GM19099 (cell line): ENCODE results near the gene CDC14A.

Experiments
- POLR2A ChIP-seq: IDR thresholded peaks from 3 replicates; pipeline ENCODE4 v1.6.1; 2011; ENCODE audit warnings: low read depth; ENCODE audit not compliant: insufficient read length; ENCODE audit errors: extremely low read depth

CDC14A gene

GRCh38 chr1:100419072-100419471 lies 66.8 kb downstream of the CDC14A start:
- TF ChIP-seq POLR2A, result no peak

- TF ChIP-seq POLR2A, result no peak
Measured at GRCh38 chr1:100422065-100422464, 69.8 kb downstream of the CDC14A start.

- TF ChIP-seq POLR2A, result no peak
Measured at GRCh38 chr1:100423832-100424337, 71.6 kb downstream of the CDC14A start.

- no peak for TF ChIP-seq POLR2A
Measured at GRCh38 chr1:100428160-100428559, 75.9 kb downstream of the CDC14A start.

GRCh38 chr1:100430325-100430756 lies 78.0 kb downstream of the CDC14A start:
- no peak for TF ChIP-seq POLR2A

GRCh38 chr1:100431954-100432353 lies 79.6 kb downstream of the CDC14A start:
- TF ChIP-seq POLR2A, result no peak

- TF ChIP-seq POLR2A, result no peak
Measured at GRCh38 chr1:100433563-100433962, 81.3 kb downstream of the CDC14A start.

GRCh38 chr1:100434831-100435230 lies 82.5 kb downstream of the CDC14A start:
- TF ChIP-seq POLR2A, result no peak

- no peak for TF ChIP-seq POLR2A
Measured at GRCh38 chr1:100438375-100438774, 86.1 kb downstream of the CDC14A start.

- TF ChIP-seq POLR2A, result no peak
Measured at GRCh38 chr1:100438789-100439188, 86.5 kb downstream of the CDC14A start.

GRCh38 chr1:100440075-100440809 lies 87.9 kb downstream of the CDC14A start:
- TF ChIP-seq POLR2A, result no peak

GRCh38 chr1:100441146-100441545 lies 88.8 kb downstream of the CDC14A start:
- no peak for TF ChIP-seq POLR2A

GRCh38 chr1:100441651-100442050 lies 89.3 kb downstream of the CDC14A start:
- no peak for TF ChIP-seq POLR2A

- no peak for TF ChIP-seq POLR2A
Measured at GRCh38 chr1:100443811-100444571, 91.7 kb downstream of the CDC14A start.

GRCh38 chr1:100445565-100445964 lies 93.3 kb downstream of the CDC14A start:
- TF ChIP-seq POLR2A, result no peak

GRCh38 chr1:100448366-100448765 lies 96.1 kb downstream of the CDC14A start:
- TF ChIP-seq POLR2A, result no peak

- TF ChIP-seq POLR2A, result no peak
Measured at GRCh38 chr1:100449477-100449876, 97.2 kb downstream of the CDC14A start.

- no peak for TF ChIP-seq POLR2A
Measured at GRCh38 chr1:100452641-100453040, 100.3 kb downstream of the CDC14A start.
